Measurements from ENCODE around the gene MYLK3.

MYLK3 gene

GRCh38 chr16:46757339-46758050, 9.4 kb upstream of the MYLK3 start:
- no peak for DNase-seq

DNA sequence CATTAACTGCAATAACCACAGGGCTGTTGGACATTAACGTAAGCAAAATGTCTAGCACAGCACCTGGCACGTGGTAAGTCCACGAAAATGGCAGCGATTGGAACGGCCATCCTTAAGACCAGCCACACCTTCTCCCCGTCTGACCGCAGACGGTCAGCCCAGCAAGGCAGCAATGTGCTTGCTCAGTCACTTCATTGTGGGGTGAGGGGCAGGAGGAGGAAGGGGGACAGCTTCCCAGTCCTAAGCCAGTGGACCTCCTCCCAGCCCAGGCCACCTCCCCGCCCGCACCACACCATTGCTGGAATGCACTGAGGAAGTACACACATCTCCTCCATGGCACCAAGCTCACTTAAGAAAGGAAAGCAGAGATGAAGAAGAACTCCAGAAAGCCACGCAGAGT, 8.6 kb upstream of the MYLK3 start:
- DNase-seq = no peak

DNA sequence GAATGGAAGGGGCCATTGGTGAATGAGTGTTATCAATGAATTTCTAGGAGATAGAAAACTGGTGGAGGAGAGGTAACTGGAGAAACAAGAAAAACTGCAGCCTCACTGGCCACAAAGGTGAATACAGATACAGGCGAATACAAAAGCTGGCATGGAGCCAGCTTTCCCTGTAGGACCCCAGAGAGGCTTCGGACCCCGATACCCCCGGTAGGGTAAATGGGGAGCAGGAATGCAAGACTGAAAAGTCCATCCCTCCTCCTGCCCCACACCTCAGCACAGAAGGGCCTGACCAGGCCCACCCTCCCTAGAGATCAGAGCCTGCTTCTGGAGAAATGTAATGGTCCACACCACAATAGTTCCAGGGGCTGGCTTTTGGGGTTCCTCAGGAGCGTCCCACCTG, 4.9 kb upstream of the MYLK3 start:
- no peak for DNase-seq

DNA sequence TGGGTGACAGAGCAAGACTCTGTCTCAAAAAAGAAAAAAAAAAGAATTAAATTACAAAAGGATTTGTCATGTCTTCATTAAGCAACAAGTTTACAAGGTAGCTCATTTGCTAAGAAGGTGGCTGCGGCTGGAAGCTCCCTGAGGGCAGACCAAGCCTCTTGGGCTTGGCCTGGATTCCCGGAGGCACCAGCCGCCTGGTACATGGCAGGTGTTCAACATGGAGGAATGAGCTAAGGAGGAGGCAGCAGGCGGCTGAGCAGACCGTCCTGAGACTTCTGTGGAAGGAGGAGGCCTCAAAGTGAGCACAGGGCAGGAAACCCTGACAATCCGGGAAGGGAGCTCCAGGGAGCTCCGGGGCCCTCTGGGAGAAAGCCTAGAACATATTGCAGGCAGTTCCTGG, 3.2 kb upstream of the MYLK3 start:
- DNase-seq = no peak

DNA sequence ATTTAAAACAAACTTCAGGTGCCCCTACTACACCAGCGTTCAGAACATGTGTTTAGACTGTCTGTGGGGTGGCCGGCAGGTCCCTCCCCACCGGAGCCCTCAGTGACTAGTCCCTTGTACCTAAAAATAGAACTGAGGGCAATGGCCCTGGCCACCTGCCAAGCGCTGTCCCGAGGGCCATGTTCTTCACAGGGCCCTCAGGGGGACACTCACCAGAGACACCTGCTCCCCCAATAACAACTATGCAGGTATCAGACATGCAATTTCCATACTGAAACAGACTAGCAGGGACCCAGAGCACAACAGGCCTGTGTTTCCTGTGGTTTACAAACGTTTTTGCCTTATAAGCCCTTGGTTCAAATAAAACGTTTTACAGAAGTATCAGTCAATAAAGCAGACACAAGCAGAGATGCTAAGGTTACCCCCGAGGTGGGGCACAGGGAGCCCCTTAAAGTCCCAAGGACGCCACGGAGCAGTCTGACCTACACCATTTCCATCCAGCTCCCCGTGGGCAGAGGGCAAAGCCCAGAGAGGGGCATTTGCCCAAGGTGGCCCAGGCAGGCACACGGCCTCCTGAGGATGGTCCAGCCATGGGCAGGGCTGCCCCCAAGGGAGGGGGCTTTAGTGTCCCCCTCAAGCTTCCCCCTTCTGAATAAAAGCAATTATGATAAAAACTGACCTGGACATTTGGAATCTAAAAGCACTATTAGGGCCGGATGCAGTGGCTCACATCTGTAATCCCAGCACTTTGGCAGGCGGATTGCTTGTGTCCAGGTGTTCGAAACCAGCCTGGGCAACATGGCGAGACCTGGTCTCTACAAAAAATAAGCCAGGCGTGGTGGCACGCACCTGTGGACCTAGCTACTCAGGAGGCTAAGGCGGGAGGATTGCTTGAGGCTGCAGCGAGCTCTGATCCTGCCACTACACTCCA, 896 bp upstream of the MYLK3 start:
- peak; percentile 14 to 61 for DNase-seq

GRCh38 chr16:46746821-46747776, 1.0 kb downstream of the MYLK3 start:
- DNase-seq = no peak

- no peak for DNase-seq
These were observed 2.5 kb downstream of the MYLK3 start for GRCh38 chr16:46745617-46746016.

GRCh38 chr16:46743232-46743719, 4.9 kb downstream of the MYLK3 start:
- DNase-seq = no peak

GRCh38 chr16:46739934-46740333, 8.2 kb downstream of the MYLK3 start:
- no peak for DNase-seq

- no peak for DNase-seq
These were observed 10.4 kb downstream of the MYLK3 start for GRCh38 chr16:46737621-46738214.

DNA sequence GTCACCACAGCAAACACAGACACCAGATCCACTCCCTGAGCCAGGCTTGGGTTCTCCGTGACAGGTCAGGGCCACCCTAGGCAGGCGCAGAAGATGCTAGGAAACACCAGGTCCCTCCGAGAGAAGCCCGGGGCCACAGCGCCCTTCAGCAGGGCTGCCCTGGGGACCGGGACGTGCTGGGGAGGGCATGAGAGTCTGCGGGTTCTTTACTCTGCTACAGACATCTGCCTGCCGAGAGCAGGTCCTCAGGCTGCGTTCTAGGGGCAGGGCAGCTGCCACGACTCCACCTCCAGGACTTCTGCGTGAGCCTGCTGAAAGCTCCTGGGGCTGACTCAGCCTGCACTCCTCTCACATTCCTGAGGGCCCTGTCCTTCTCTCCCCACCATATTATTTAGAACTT, 11.4 kb downstream of the MYLK3 start:
- DNase-seq = no peak

DNA sequence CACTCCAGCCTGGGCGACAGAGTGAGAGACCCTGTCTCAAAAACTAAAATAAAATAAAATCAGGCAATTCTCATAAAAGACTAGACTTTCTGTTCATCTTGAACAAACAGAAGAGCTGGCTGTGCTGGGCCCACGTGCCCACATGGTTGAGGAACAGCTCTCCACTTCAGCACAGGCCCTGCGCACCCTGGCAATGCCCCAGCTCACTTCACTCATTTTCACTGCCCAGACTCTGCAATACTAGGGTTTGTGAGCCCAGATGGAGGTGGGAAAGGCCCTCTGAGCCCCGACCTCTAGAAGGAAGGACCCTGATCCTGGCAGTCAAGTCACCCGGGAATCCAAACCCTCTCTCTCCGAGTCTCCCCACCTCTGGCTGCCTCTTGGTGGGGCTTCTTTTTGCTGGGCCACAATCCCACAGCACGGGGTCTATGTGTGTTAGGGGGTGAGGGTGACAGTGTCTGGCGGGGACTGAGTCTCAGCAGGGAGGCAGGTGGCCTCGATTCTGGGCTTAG, 14.8 kb downstream of the MYLK3 start:
- no peak for DNase-seq

GRCh38 chr16:46732561-46732960, 15.6 kb downstream of the MYLK3 start:
- DNase-seq = no peak

DNA sequence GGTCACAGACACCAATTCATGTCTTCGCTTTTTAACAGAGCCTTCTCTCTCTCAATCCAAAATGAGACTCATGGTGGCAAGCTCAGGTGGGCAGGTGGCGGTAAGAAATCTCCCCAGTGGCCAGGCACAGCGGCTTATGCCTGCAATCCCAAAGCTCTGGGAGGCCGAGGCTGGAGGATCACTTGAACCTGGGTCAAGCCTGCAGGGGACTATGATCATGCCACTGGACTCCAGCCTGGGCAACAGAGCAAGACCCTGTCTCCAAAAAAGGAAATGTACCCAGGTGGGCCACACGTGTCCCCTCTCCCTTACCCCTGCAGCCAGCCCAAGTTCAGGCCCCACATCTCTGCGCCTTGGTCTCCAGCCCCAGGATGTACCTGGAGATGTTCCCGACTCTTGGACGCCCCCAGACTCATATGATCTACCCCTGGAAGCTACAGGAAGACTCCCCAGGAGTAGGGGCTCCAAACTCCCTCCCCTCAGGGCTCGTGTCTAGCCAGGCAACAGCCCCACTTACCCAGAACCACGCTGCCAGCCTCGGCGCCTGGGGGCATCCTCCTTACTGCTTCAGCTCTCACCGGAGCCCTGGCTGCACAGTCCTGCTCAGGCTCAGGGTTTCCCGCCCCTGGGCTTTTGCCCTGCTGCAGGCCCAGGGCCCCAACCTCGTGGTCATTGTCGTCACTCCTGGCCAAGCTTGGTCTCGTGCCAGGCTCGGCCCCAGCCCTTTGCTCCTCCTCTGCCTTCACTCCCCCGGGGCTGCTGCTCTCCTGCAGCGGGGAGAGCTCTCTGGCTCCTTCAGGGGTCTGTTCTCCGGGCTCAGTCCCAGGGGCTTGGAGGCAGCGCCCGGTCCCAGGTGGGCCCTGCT, 16.2 kb downstream of the MYLK3 start:
- no peak for DNase-seq

DNA sequence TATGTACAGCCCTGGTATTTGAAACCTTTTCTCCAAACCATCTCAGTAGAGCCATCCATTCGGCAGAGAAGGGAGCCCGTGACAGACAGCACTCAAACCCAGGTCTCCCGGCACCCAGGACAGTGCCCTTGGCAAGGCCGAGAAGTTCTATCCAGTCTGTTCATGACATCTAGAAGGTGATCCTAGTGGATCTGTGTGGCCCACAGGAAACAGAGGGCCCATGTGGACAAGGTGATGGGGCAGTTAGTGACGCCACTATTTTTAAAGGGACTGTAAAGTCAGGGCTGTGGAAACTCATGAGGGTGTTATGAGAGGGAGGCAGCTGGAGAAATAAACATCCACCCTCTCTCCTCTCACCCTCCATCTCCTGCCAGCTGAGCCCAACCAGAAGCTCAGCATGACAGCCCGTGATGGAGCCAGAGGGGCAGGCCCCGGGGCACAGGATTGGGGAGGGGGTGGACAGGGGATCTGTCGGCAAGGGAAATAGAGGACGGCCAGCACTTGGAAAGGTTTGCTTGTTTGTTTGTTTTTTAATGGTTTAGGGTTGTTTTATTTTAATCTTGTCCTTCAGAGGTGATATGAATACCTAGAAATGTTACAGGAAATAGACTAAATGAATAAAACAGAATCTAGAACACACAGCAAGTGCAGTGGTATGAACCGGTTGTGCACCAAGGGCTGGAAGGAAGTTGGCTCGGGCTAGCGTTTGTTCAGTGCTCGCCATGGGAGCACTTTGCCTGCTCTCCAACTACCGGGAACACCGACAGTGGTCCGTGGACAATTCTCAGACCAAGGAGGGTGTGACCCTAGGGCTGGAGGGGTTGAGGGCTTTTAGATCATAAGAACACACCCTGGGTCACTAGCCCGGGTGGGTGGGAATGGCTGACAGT, 17.1 kb downstream of the MYLK3 start:
- no peak for DNase-seq

DNA sequence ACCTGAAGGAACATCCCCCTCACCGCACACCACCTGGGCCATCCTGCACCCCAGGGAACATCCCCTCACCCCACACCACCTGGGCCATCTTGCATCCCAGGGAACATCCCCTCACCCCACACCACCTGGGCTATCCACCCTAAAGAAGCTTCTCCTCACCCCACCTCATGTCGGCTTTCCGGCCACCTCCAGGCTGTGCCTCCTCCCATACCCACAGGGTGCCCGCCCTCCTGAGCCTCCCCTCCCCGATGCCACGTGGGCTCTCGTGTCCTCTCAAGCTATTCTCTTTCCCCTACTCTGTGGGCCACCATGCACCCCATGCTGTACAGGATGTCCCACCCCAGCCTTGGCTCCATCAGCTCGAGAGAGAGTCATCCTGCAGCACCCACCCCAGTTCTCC, 18.0 kb downstream of the MYLK3 start:
- no peak for DNase-seq

DNA sequence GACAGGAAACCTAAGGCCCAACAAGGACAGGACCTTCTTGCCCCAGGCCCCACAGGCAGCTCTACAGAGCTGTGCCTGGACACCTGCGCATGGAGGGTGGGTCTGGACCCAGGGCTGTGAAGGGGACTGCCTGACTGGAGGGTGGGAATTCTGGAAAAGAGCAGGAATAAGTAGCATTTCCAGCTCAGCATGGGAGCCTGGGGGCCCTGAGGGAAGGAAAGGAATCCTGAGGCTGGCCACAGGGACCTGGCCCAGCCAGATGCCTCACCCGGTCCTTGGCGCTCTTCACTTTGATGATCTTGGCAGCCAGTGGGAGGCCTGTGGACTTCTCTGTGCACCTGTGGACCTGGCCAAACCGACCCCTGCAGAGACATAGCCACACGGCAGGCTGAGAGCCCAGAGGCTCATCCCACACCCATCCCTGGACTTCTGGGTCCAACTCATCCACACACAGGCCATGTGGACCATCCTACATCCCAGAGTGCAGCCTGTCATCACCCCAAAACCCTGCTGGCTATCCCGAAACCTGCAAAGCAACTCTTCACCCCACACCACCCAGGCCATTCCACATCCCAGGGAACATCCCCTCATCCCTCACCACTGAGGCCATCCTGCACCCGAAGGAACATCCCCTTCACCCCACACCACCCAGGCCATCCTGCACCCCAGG, 18.7 kb downstream of the MYLK3 start:
- DNase-seq = no peak

DNA sequence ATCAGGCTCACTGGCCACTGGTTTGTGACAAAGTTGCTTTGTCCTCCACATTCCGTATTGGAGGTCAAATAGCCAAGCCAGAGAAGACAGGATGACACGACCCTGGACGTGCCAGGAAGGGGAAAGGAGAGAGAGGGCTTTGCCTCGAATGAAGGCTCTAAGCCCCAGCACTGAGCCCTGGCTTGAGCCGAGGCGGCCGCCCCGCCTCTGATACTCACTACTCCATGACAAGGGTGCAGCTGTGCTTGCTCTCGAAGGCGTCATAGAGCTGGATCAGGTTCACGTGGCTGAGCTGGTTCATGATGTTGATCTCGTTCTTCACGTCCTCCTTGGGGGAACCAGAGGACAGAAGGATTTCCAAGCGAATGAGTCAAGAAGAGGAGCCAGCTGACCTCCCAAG, 19.3 kb downstream of the MYLK3 start:
- no peak for DNase-seq

GRCh38 chr16:46727630-46728029, 20.5 kb downstream of the MYLK3 start:
- DNase-seq = no peak

DNA sequence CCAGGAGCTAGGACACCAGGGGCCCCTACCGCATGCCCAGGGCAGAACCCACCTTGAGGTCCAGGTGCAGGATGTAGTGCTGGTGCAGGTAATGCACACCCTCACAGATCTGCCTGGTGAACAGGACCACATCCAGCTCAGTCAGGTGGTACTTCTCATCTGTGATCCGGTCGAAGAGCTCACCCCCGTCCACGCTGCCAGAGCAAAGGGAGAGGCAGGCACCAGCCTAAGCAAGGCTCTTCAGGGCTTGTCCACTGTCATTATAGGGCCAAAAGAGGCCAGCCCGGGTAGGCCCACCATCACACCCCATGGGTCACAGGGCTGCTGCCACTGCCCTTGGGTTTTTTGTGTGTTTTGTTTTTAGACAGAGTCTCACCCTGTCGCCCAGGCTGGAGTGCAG, 21.0 kb downstream of the MYLK3 start:
- no peak for DNase-seq
